Testis (tissue), 2 donors: ENCODE data around the gene GABRP.

ENCODE experiments used
- CTCF ChIP-seq, 3 experiments: fragments of 450-650 bp in 2 of 3; fragments of 200-600 bp in 1 of 3; sonication (generic) in 1 of 3; IDR thresholded peaks; one replicate each; pipeline ENCODE4 v1.5.1; 2016 to 2019; ENCODE audit warnings: antibody characterized with exemption in 3 of 3, mild to moderate bottlenecking in 2 of 3, moderate library complexity in 1 of 3
- POLR2A ChIP-seq: fragments of 450-650 bp; IDR thresholded peaks from one replicate; pipeline ENCODE4 v1.6.1; 2017; ENCODE audit warnings: antibody characterized with exemption, mild to moderate bottlenecking, moderate library complexity

- TF ChIP-seq CTCF (IDR thresholded peaks at IDR 0.05) (no peak), POLR2A (no peak)
Measured at GRCh38 chr5:170836226-170836625, 52.7 kb downstream of the GABRP start.
